Uterus (tissue), 4 donors: ENCODE measurements around the gene RGL4. TPM values are rescaled to one million over a fixed set of nuclear protein-coding genes. Genes with fewer than 3 reads are reported as not detected.

ENCODE experiments used
- DNase-seq, 2 donors: peaks; one replicate each; pipeline ENCODE4 v3.0.0-alpha.2; 2019 to 2020
- H3K27ac ChIP-seq, 2 donors: fragments of 200-600 bp; sonication (generic); 1 replicate in 1 of 2; 2 replicates in 1 of 2; pipeline ENCODE4 v1.5.1; 2016 to 2018
- H3K27me3 ChIP-seq, 2 donors: fragments of 200-600 bp; sonication (generic); one replicate each; pipeline ENCODE4 v1.5.1; 2018 to 2019; ENCODE audit warnings: control low read depth in 1 of 2
- H3K36me3 ChIP-seq, 2 donors: fragments of 200-600 bp; sonication (generic); one replicate each; pipeline ENCODE4 v1.5.1; 2019; ENCODE audit warnings: control low read depth in 1 of 2
- H3K4me1 ChIP-seq, 2 donors: fragments of 200-600 bp; sonication (generic); one replicate each; pipeline ENCODE4 v1.5.1; 2018 to 2019; ENCODE audit warnings: control low read depth in 1 of 2
- H3K4me3 ChIP-seq, 2 donors: fragments of 200-600 bp; sonication (generic); 1 replicate in 1 of 2; 2 replicates in 1 of 2; pipeline ENCODE4 v1.5.1; 2018 to 2019; ENCODE audit warnings: mild to moderate bottlenecking in 1 of 2
- H3K9me3 ChIP-seq, 2 donors: fragments of 200-600 bp; sonication (generic); one replicate each; pipeline ENCODE4 v1.5.1; 2019; ENCODE audit warnings: control low read depth in 1 of 2
- POLR2A ChIP-seq, 2 donors: fragments of 450-650 bp; IDR thresholded peaks; one replicate each; pipeline ENCODE4 v1.6.1; 2016; ENCODE audit warnings: antibody characterized with exemption in 2 of 2, mild to moderate bottlenecking in 1 of 2, moderate library complexity in 1 of 2
- intact Hi-C: fragments of 100-400 bp; cut with DNase I; formaldehyde crosslinking; loops from one replicate; pipeline ENCODE4 v1.15.1; 2023; ENCODE audit warnings: low total_unique reads
- total RNA-seq, 4 donors: library from RNA; depleted of rRNA in 3 of 4; stranded (reverse); fragments of >200 nt in 3 of 4; gene quantifications; one replicate each; pipeline versions ENCODE4 v1.1.0 to v1.2.4, GENCODE V29; 2014 to 2023
- TF ChIP-seq, protein P1 (sequence below), 4 experiments: fragments of 200-600 bp in 2 of 4; fragments of 450-650 bp in 2 of 4; sonication (generic) in 2 of 4; IDR thresholded peaks; one replicate each; pipeline ENCODE4 v1.5.1; 2016 to 2019; ENCODE audit warnings: antibody characterized with exemption in 4 of 4, mild to moderate bottlenecking in 2 of 4, moderate library complexity in 1 of 4
- donor health status: DM: yes; HTN: yes; CAD: no.

The RGL4 gene
- total RNA-seq, 4 donors from 2014 or later = 0.21 TPM; not detected in 3

DNA sequence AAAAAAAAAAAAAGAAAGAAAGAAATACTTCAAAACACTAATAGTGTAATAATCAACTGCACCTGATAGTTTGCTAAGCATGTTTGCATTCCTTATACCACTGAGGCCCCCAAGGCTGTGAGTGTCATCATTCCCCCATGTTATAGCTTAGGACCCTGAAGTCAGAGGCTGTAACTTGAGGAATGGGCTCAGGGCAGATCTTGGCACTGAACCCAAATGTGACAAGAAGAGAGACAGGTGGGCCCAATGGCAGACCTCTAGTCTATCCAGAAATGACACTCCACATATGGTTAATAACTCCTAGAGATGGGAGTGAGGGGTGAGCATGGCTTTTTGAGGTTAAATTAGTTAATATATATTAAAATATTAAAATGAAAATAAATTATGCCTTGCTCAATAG is 46.9 kb downstream of the RGL4 start:
- Histone ChIP-seq H3K4me1 (no peaks in the 10 kb centered on the region), H3K27me3 (no peaks in the 10 kb centered on the region), H3K36me3 (no peaks in the 10 kb centered on the region), H3K9me3 (no peaks in the 10 kb centered on the region), H3K27ac (no peak overlapping the region), H3K4me3 (no peak overlapping the region)
- intact Hi-C loops = no loop called here
- no peak for DNase-seq
- TF ChIP-seq, protein P1, sequence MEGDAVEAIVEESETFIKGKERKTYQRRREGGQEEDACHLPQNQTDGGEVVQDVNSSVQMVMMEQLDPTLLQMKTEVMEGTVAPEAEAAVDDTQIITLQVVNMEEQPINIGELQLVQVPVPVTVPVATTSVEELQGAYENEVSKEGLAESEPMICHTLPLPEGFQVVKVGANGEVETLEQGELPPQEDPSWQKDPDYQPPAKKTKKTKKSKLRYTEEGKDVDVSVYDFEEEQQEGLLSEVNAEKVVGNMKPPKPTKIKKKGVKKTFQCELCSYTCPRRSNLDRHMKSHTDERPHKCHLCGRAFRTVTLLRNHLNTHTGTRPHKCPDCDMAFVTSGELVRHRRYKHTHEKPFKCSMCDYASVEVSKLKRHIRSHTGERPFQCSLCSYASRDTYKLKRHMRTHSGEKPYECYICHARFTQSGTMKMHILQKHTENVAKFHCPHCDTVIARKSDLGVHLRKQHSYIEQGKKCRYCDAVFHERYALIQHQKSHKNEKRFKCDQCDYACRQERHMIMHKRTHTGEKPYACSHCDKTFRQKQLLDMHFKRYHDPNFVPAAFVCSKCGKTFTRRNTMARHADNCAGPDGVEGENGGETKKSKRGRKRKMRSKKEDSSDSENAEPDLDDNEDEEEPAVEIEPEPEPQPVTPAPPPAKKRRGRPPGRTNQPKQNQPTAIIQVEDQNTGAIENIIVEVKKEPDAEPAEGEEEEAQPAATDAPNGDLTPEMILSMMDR (IDR thresholded peaks at IDR 0.05) = no peak
- TF ChIP-seq POLR2A (IDR thresholded peaks at IDR 0.05) = no peak

DNA sequence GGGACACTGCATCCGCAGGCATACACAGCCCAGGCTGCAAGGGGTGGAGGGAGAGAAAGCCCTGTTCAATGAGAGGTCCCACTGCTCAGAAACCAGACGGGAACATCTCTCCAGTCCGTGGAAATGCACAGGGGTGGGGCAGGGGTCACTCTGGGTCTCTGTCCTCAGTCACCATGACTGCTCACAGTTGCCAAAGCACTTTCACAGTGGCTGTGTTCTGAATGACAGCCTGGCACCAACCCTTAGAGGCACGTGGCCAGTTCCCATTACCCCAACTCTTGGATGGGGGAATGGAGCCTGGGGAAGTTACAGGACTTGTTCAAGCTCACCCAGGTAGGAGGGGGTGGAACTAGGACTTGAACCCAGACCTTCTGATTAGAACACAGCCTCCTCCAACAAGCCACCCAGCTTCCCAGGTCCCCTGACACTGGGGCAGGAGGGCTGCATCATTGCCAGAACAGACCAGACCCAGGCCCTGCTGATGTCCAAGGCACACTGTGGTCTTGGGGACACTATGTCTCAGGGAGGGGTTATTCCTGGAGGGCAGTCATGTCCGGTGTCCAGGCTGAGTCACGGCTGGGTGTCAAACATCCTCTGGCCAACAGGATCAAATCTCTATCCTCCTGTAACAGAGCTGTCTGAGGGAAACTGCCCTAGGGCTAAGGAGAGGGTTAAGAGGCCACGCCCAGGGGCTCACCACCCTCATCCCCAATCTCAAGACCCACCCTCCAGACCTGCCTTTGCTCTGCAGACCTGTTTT is 51.9 kb downstream of the RGL4 start:
- H3K9me3 ChIP-seq = no peaks in the 10 kb centered on the region
- TF ChIP-seq POLR2A (IDR thresholded peaks at IDR 0.05) = no peak
- TF ChIP-seq, protein P1 (IDR thresholded peaks at IDR 0.05) = no peak
- H3K27ac ChIP-seq = no peak overlapping the region
- H3K4me3 ChIP-seq = no peak overlapping the region
- DNase-seq = no peak
- intact Hi-C loops = no loop called here
- no peaks in the 10 kb centered on the region for H3K36me3 ChIP-seq
- no peaks in the 10 kb centered on the region for H3K4me1 ChIP-seq
- no peaks in the 10 kb centered on the region for H3K27me3 ChIP-seq

DNA sequence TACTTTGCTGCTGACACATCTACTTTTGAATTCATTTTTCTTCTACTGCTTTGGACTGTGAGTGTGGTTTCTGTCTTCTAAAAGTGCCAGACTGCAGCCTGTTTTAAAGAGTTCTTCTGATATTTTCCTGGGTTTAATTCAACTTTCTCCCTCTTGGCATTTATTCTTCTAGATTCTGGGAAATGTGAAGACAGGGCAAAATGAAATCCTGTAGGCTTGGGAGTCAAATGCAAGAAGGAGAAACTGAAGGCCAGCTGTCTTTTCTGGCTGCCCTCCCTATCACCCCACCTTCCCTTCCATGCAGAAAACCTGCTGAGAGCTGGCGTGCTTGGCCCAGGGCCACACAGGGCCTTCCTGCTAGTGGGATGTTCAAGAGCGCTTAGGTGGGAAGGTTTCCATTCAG is 52.5 kb downstream of the RGL4 start:
- Histone ChIP-seq H3K4me1 (no peaks in the 10 kb centered on the region), H3K36me3 (no peaks in the 10 kb centered on the region), H3K9me3 (no peaks in the 10 kb centered on the region), H3K27me3 (no peaks in the 10 kb centered on the region), H3K27ac (no peak overlapping the region), H3K4me3 (no peak overlapping the region)
- intact Hi-C loops = no loop called here
- no peak for DNase-seq
- TF ChIP-seq POLR2A (IDR thresholded peaks at IDR 0.05) = no peak
- TF ChIP-seq, protein P1 (IDR thresholded peaks at IDR 0.05) = no peak

DNA sequence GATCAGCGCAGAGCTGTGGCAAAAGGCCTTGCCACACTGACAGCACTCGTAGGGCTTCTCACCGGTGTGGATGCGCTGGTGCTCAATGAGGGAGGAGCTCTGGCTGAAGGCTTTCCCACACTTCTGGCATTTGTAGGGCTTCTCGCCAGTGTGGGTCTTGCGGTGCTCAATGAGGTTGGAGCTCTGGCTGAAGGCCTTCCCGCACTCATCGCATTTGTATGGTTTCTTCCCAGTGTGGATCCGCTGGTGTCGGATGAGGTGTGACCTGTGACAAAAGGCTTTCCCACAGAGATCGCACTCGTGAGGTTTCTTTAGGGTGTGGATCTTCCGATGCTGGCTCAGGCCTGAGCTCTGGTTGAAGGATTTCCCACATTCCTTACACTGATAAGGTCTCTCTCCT is 53.2 kb downstream of the RGL4 start:
- Histone ChIP-seq H3K4me1 (no peaks in the 10 kb centered on the region), H3K27me3 (no peaks in the 10 kb centered on the region), H3K9me3 (no peaks in the 10 kb centered on the region), H3K27ac (no peak overlapping the region), H3K4me3 (no peak overlapping the region), H3K36me3 (no peaks in the 10 kb centered on the region)
- TF ChIP-seq POLR2A (IDR thresholded peaks at IDR 0.05) = no peak
- TF ChIP-seq, protein P1 (IDR thresholded peaks at IDR 0.05) = no peak
- DNase-seq = no peak
- intact Hi-C loops = no loop called here

DNA sequence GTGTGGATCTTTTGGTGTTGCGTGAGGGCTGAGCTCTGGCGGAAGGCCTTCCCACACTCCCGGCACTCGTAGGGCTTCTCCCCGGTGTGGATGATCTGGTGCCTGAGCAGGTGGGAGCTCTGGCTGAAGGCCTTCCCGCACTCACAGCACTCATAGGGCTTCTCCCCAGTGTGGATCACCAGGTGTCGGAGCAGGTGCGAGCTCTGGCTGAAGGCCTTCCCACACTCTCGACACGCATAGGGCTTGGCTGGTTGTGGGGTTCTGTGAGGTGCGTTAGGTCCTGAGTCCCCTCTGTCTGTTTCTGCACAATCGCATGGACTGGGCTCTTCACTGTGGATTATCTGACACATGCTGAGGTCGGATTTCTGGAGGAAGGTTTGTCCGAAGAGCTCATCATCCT is 53.7 kb downstream of the RGL4 start:
- Histone ChIP-seq H3K27me3 (no peaks in the 10 kb centered on the region), H3K36me3 (no peaks in the 10 kb centered on the region), H3K27ac (no peak overlapping the region), H3K4me1 (no peaks in the 10 kb centered on the region), H3K9me3 (no peaks in the 10 kb centered on the region), H3K4me3 (no peak overlapping the region)
- intact Hi-C loops = no loop called here
- TF ChIP-seq, protein P1 (IDR thresholded peaks at IDR 0.05) = no peak
- TF ChIP-seq POLR2A (IDR thresholded peaks at IDR 0.05) = no peak
- no peak for DNase-seq
